ENCODE data around the gene RANBP1. TPM values are rescaled to one million over a fixed set of nuclear protein-coding genes. Genes with fewer than 3 reads are reported as not detected.

RANBP1 gene
- total RNA-seq, 1 donor from 2014 or later = 133 TPM

DNA sequence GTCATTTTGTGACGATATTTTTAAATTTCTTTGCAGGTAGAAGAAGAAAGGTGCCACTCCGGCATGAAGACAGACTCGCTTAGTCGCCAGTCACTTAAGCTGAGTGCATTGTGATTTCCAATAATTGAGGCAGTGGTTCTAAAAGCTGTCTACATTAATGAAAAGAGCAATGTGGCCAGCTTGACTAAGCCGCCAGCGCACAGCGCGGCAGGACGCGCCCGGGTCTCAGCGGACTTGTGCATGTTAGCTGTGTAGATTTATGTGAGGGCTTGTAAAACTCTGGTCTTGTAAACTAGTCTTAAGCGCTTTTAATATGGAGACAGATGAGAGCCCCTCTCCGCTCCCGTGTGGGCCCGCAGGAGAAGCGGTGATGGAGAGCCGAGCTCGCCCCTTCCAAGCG, 30.3 kb upstream of the RANBP1 start:
- TF ChIP-seq, protein P1, sequence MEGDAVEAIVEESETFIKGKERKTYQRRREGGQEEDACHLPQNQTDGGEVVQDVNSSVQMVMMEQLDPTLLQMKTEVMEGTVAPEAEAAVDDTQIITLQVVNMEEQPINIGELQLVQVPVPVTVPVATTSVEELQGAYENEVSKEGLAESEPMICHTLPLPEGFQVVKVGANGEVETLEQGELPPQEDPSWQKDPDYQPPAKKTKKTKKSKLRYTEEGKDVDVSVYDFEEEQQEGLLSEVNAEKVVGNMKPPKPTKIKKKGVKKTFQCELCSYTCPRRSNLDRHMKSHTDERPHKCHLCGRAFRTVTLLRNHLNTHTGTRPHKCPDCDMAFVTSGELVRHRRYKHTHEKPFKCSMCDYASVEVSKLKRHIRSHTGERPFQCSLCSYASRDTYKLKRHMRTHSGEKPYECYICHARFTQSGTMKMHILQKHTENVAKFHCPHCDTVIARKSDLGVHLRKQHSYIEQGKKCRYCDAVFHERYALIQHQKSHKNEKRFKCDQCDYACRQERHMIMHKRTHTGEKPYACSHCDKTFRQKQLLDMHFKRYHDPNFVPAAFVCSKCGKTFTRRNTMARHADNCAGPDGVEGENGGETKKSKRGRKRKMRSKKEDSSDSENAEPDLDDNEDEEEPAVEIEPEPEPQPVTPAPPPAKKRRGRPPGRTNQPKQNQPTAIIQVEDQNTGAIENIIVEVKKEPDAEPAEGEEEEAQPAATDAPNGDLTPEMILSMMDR (IDR thresholded peaks at IDR 0.05) = no peak

DNA sequence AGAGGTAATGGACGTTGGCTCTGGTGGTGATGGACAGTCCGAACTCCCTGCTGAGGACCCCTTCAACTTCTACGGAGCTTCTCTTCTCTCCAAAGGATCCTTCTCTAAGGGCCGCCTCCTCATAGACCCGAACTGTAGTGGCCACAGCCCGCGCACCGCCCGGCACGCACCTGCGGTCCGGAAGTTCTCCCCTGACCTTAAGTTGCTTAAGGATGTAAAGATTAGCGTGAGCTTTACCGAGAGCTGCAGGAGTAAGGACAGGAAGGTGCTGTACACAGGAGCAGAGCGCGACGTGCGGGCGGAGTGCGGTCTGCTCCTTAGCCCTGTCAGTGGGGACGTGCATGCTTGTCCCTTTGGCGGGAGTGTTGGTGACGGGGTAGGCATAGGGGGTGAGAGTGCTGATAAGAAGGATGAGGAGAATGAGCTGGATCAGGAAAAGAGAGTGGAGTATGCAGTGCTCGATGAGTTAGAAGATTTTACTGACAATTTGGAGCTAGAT, 29.8 kb upstream of the RANBP1 start:
- CTCF ChIA-PET = no interaction called here
- H3K27me3 Mint-ChIP-seq = no peaks in the 10 kb centered on the region
- ATAC-seq (ENCODE audit: low read depth) = no peak
- no peak overlapping the region for H3K27ac Mint-ChIP-seq
- no peaks in the 10 kb centered on the region for H3K9me3 Mint-ChIP-seq
- POLR2A ChIA-PET = interaction anchor here (0.5 kb wide), 1 partner anchor 978 kb away, joined by 4 read pairs; no protein-coding TSS in a partner anchor
- no peak for DNase-seq
- H3K4me1 Mint-ChIP-seq = peaks cover 23% of the 10 kb centered on the region
- TF ChIP-seq, protein P1 (IDR thresholded peaks at IDR 0.05) = no peak
- H3K4me3 Mint-ChIP-seq = no peak overlapping the region
- intact Hi-C loops (cut with micrococcal nuclease) = no loop called here
- peaks cover 54% of the 10 kb centered on the region for H3K36me3 Mint-ChIP-seq (ENCODE audit: low read depth)

More for the DNA sequence above, 30.3 kb upstream of the RANBP1 start:
- Mint-ChIP-seq H3K27ac (no peak overlapping the region), H3K4me1 (peaks cover 28% of the 10 kb centered on the region), H3K36me3 (ENCODE audit: low read depth) (peaks cover 49% of the 10 kb centered on the region), H3K9me3 (no peaks in the 10 kb centered on the region), H3K27me3 (no peaks in the 10 kb centered on the region), H3K4me3 (no peak overlapping the region)
- POLR2A ChIA-PET = no interaction called here
- ATAC-seq (ENCODE audit: low read depth) (no peak), DNase-seq (no peak)
- intact Hi-C loops (cut with micrococcal nuclease) = no loop called here
- CTCF ChIA-PET = no interaction called here

DNA sequence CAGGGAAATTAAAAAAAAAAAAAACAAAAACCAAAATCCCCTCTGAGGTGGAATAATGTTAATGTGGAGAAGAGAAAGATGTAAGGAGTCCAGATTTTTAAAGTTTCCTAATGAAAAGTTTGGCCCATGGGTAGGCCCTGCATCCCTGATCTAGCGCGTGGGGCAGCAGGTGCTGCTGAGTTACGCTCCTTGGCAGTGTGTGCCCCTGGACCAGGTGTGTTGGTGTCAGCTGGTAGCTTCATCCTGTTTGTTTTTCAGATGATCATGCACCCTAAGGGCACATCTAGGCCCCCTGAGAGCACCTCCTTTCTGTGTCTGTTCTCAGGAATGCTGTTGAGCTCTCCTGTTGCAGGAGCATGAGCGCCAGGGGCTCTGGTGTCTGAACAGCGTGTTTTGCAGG, 29.1 kb upstream of the RANBP1 start:
- H3K27ac Mint-ChIP-seq = no peak overlapping the region
- H3K27me3 Mint-ChIP-seq = no peaks in the 10 kb centered on the region

GRCh38 chr22:20087319-20088262, 28.3 kb upstream of the RANBP1 start:
- peaks cover 14% of the 10 kb centered on the region for H3K4me1 Mint-ChIP-seq
- peaks cover 68% of the 10 kb centered on the region for H3K36me3 Mint-ChIP-seq (ENCODE audit: low read depth)
- ChIA-PET CTCF (no interaction called here), POLR2A (no interaction called here)
- DNase-seq = no peak
- intact Hi-C loops (cut with micrococcal nuclease) = no loop called here
- H3K9me3 Mint-ChIP-seq = no peaks in the 10 kb centered on the region
- no peaks in the 10 kb centered on the region for H3K27me3 Mint-ChIP-seq
- no peak for ATAC-seq (ENCODE audit: low read depth)
- H3K27ac Mint-ChIP-seq = no peak overlapping the region
- H3K4me3 Mint-ChIP-seq = no peak overlapping the region
- TF ChIP-seq, protein P1 (IDR thresholded peaks at IDR 0.05) = no peak

More for the DNA sequence above, 29.1 kb upstream of the RANBP1 start:
- no peak for ATAC-seq (ENCODE audit: low read depth)
- Mint-ChIP-seq H3K4me1 (peaks cover 17% of the 10 kb centered on the region), H3K4me3 (no peak overlapping the region), H3K36me3 (ENCODE audit: low read depth) (peaks cover 60% of the 10 kb centered on the region), H3K9me3 (no peaks in the 10 kb centered on the region)
- TF ChIP-seq, protein P1 (IDR thresholded peaks at IDR 0.05) = no peak
- ChIA-PET POLR2A (interaction anchor here (0.5 kb wide), 1 partner anchor 978 kb away, joined by 4 read pairs; no protein-coding TSS in a partner anchor), CTCF (no interaction called here)
- DNase-seq = no peak
- intact Hi-C loops (cut with micrococcal nuclease) = no loop called here

GRCh38 chr22:20088263-20088648, 27.6 kb upstream of the RANBP1 start:
- peaks cover 74% of the 10 kb centered on the region for H3K36me3 Mint-ChIP-seq (ENCODE audit: low read depth)
- CTCF ChIA-PET = no interaction called here

More at GRCh38 chr22:20088263-20088648, 27.6 kb upstream of the RANBP1 start:
- POLR2A ChIA-PET = no interaction called here
- no peaks in the 10 kb centered on the region for H3K9me3 Mint-ChIP-seq
- intact Hi-C loops (cut with micrococcal nuclease) = no loop called here
- H3K27ac Mint-ChIP-seq = no peak overlapping the region
- no peak overlapping the region for H3K4me3 Mint-ChIP-seq
- DNase-seq (no peak), ATAC-seq (ENCODE audit: low read depth) (no peak)
- peaks cover 8% of the 10 kb centered on the region for H3K4me1 Mint-ChIP-seq
- TF ChIP-seq, protein P1 (IDR thresholded peaks at IDR 0.05) = no peak
- H3K27me3 Mint-ChIP-seq = no peaks in the 10 kb centered on the region
